ENCODE measurements around the gene C1orf35. TPM values are rescaled to one million over a fixed set of nuclear protein-coding genes. Genes with fewer than 3 reads are reported as not detected.

The C1orf35 gene
- total and polyA plus RNA-seq, 9 of the 15 experiments (the other 6 are each of a cell fraction or from before 2014, with no cell fraction given): 3.2 to 48.7 (median 12.5) TPM

DNA sequence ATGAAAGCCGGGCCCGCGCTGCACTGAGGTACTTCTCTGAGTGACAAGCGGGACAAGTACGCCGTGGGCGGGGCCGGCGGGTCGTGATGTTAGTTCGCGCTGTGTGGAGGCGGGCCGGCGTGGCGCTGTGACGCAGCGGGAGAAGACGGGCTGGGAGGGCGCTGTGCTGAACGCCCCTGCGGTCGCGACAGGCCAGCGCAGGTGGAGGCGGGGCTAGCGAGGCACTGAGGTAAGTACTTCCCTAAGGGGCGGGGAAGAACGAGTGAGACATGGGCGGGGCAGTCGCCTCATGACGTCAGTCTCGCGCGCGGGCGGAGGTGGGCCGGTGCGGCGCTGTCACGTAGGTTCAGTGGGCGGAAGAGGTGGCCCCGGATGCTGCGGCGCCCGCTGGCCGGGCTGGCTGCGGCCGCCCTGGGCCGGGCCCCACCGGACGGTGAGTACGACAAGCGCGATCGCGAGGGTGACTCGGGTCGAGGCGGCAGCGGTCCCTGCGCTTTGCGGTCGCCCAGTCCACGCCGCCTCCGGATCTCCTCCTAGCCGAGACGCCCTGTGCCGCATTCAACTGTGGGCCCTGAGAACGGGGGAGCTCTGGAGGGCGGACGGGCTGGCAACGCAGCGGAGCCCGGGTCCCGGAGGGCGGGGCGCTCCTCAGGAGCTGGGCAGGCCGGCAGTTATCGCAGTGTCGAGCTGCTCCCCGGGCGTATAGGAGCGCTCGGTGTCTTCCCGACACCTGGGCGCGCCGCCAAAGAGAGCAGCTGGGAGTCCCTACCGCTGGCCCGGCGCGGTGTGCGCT lies 37.0 kb upstream of the C1orf35 start, which contains the start of gene GUK1 (continued):
- no peak for TF ChIP-seq ZNF165 (CRISPR knock-in tag; IDR thresholded peaks at IDR 0.05; ENCODE audit: borderline replicate concordance)
- TF ChIP-seq ZNF778 (CRISPR knock-in tag; IDR thresholded peaks at IDR 0.05): no peak
- TF ChIP-seq, protein P1, sequence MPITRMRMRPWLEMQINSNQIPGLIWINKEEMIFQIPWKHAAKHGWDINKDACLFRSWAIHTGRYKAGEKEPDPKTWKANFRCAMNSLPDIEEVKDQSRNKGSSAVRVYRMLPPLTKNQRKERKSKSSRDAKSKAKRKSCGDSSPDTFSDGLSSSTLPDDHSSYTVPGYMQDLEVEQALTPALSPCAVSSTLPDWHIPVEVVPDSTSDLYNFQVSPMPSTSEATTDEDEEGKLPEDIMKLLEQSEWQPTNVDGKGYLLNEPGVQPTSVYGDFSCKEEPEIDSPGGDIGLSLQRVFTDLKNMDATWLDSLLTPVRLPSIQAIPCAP (CRISPR knock-in tag; IDR thresholded peaks at IDR 0.05; ENCODE audit: borderline replicate concordance): no peak
- TF ChIP-seq, protein P2, sequence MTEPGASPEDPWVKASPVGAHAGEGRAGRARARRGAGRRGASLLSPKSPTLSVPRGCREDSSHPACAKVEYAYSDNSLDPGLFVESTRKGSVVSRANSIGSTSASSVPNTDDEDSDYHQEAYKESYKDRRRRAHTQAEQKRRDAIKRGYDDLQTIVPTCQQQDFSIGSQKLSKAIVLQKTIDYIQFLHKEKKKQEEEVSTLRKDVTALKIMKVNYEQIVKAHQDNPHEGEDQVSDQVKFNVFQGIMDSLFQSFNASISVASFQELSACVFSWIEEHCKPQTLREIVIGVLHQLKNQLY (CRISPR knock-in tag; conservative IDR thresholded peaks at IDR 0.05): no peak
- peak; percentile 78 to 79; a peak in 2 of 4 replicates for TF ChIP-seq FOXK2 (conservative IDR thresholded peaks at IDR 0.05 in 1 of 2, IDR thresholded peaks at IDR 0.05 in 1 of 2; ENCODE audit: low read depth in 2 of 2)
- TF ChIP-seq CHCHD3 (CRISPR knock-in tag; IDR thresholded peaks at IDR 0.05): no peak
- TF ChIP-seq, protein P3, sequence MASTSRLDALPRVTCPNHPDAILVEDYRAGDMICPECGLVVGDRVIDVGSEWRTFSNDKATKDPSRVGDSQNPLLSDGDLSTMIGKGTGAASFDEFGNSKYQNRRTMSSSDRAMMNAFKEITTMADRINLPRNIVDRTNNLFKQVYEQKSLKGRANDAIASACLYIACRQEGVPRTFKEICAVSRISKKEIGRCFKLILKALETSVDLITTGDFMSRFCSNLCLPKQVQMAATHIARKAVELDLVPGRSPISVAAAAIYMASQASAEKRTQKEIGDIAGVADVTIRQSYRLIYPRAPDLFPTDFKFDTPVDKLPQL (IDR thresholded peaks at IDR 0.05; ENCODE audit: extremely low read depth, insufficient read length): no peak
- TF ChIP-seq PRMT5 (CRISPR knock-in tag; IDR thresholded peaks at IDR 0.05): no peak; the same call in none of the 2 replicates
- TF ChIP-seq TEAD1 (CRISPR knock-in tag; IDR thresholded peaks at IDR 0.05): peak in 1 of 2 experiments; percentile 74; a peak in 2 of 4 replicates
- TF ChIP-seq, protein P4, sequence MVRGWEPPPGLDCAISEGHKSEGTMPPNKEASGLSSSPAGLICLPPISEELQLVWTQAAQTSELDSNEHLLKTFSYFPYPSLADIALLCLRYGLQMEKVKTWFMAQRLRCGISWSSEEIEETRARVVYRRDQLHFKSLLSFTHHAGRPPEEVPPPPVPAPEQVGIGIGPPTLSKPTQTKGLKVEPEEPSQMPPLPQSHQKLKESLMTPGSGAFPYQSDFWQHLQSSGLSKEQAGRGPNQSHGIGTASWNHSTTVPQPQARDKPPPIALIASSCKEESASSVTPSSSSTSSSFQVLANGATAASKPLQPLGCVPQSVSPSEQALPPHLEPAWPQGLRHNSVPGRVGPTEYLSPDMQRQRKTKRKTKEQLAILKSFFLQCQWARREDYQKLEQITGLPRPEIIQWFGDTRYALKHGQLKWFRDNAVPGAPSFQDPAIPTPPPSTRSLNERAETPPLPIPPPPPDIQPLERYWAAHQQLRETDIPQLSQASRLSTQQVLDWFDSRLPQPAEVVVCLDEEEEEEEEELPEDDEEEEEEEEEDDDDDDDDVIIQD (CRISPR knock-in tag; IDR thresholded peaks at IDR 0.05): no peak
- peak; percentile 25; the same call in 1 of the 2 replicates for TF ChIP-seq BRD4 (IDR thresholded peaks at IDR 0.05)
- TF ChIP-seq ZNF146 (CRISPR knock-in tag; IDR thresholded peaks at IDR 0.05; ENCODE audit: unreplicated experiment): no peak
- TF ChIP-seq ZBED1 (IDR thresholded peaks at IDR 0.05): peak; percentile 99
- TF ChIP-seq, protein P5, sequence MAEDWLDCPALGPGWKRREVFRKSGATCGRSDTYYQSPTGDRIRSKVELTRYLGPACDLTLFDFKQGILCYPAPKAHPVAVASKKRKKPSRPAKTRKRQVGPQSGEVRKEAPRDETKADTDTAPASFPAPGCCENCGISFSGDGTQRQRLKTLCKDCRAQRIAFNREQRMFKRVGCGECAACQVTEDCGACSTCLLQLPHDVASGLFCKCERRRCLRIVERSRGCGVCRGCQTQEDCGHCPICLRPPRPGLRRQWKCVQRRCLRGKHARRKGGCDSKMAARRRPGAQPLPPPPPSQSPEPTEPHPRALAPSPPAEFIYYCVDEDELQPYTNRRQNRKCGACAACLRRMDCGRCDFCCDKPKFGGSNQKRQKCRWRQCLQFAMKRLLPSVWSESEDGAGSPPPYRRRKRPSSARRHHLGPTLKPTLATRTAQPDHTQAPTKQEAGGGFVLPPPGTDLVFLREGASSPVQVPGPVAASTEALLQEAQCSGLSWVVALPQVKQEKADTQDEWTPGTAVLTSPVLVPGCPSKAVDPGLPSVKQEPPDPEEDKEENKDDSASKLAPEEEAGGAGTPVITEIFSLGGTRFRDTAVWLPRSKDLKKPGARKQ (CRISPR knock-in tag; IDR thresholded peaks at IDR 0.05): no peak
- TF ChIP-seq PHF20 (IDR thresholded peaks at IDR 0.05; ENCODE audit: partially characterized antibody): peak; percentile 88
- TF ChIP-seq, protein P6, sequence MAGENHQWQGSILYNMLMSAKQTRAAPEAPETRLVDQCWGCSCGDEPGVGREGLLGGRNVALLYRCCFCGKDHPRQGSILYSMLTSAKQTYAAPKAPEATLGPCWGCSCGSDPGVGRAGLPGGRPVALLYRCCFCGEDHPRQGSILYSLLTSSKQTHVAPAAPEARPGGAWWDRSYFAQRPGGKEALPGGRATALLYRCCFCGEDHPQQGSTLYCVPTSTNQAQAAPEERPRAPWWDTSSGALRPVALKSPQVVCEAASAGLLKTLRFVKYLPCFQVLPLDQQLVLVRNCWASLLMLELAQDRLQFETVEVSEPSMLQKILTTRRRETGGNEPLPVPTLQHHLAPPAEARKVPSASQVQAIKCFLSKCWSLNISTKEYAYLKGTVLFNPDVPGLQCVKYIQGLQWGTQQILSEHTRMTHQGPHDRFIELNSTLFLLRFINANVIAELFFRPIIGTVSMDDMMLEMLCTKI (IDR thresholded peaks at IDR 0.05; ENCODE audit: partially characterized antibody): no peak
- TF ChIP-seq, protein P7, sequence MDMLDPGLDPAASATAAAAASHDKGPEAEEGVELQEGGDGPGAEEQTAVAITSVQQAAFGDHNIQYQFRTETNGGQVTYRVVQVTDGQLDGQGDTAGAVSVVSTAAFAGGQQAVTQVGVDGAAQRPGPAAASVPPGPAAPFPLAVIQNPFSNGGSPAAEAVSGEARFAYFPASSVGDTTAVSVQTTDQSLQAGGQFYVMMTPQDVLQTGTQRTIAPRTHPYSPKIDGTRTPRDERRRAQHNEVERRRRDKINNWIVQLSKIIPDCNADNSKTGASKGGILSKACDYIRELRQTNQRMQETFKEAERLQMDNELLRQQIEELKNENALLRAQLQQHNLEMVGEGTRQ (CRISPR knock-in tag; IDR thresholded peaks at IDR 0.05): no peak
- TF ChIP-seq EP300 (IDR thresholded peaks at IDR 0.05; ENCODE audit: low read length): no peak; the same call in 1 of the 2 replicates
